Adipose tissue (tissue), 3 donors: ENCODE data around the gene PRKAR1B. TPM values are rescaled to one million over a fixed set of nuclear protein-coding genes. Genes with fewer than 3 reads are reported as not detected.
A peak's percentile ranks its signal among the peaks of the same experiment; 100 is the strongest.

ENCODE experiments used
- H3K27ac ChIP-seq: one replicate; pipeline ENCODE4 v1.5.1; 2013; ENCODE audit warnings: low read depth, low read length
- WGBS, 3 donors: extraction: QIAGEN DNeasy Blood & Tissue Kit; methylation state at CpG; one replicate each; pipeline ENCODE4 v1.1.7; 2013; 5-methylcytosine and 5-hydroxymethylcytosine counted together
- polyA plus RNA-seq, 3 donors: library from polyadenylated mRNA; stranded (reverse); fragments of 200-250 nt; gene quantifications; one replicate each; pipeline ENCODE4 v1.2.3, GENCODE V29; 2013
- donor health status: healthy with polysubstance abuse.
- donor health status: Bipolar disorder and iron deficiency.
- donor health status: healthy.

Gene PRKAR1B
- polyA plus RNA-seq, 3 donors, result 4.0 to 10.2 (median 10.1) TPM

DNA sequence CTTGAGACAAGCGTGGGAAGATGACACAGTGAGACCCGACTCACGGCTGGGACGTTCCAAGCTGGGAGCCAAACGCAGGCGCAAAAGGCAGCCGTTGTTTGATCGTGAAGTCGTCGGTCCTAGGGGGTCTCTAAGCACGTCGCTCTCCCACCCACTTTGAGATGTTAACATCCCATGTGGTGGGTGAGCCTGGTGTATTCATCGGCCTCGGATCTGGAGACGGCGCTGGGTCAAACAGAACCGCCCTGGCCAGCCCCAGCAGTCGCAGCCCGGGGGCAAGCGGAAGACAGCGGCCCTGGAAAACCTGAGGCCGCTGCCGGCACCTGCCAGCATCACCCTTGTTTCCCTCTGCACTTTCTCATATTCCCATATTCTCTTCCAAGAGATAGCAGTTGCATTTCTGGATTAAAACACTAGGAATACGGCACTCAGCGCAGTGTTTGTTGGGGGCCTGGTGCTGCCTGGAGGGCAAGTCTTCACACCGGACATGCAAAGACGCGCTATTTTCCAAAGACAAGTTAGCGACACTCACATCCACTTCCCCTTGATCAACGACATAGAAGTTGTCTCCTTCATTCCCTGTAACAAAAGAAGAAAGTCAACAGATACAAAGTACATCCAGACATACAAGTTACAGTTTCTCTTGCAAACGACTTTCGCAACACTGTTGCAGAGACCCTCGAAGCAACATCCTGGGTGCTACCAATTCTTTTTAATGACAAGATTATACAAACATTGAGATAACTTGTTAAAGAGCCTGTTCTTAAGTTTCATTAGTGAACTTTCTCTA lies 121.2 kb downstream of the PRKAR1B start:
- 85 to 92% (median 91%) methylated on average over 33 of the region's 33 CpGs for WGBS, 3 donors
- peak overlapping the region; percentile 4 for H3K27ac ChIP-seq

GRCh38 chr7:604884-605531 lies 122.1 kb downstream of the PRKAR1B start:
- 68 to 89% (median 73%) methylated on average over 28 of the region's 28 CpGs for WGBS, 3 donors
- peak overlapping the region; percentile 48 for H3K27ac ChIP-seq

- 30 to 75% (median 38%) methylated on average over 36 to 37 of the region's 37 CpGs for WGBS, 3 donors
Measured at GRCh38 chr7:604001-604883, 122.8 kb downstream of the PRKAR1B start.

DNA sequence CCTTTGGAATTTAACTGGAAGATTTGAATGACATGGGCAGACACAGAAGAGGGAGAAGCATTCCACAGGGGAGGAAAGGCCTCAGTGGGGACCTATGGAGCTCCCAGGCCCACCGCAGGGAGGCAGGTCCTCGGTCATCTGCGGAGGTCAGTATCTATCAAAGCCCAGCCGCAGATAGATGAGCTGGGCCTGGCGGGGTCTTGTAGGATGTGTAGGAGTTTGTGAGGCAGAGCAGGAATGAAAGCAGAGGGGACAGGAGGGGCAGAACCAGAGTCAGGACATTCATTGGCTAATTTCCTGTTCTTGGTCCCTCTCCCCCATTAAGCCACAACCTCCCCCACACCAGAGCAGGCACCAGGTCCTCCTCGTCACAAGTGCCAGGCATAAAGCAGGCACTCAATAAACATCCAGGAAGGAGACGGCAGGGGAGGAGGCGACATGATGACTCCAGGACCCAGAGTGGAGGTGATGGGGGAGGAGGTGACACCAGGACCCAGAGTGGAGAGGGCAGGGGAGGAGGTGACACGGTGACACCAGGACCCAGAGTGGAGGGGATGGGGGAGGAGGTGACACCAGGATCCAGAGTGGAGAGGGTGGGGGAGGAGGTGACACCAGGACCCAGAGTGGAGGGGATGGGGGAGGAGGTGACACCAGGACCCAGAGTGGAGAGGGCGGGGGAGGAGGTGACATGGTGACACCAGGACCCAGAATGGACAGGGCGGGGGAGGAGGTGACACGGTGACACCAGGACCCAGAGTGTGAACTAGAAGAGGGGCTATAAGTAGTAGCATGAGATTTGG lies 123.7 kb downstream of the PRKAR1B start:
- 88 to 95% (median 89%) methylated on average over 12 of the region's 12 CpGs for WGBS, 3 donors
- peak overlapping the region; percentile 73 for H3K27ac ChIP-seq

More at GRCh38 chr7:604001-604883, 122.8 kb downstream of the PRKAR1B start:
- peak overlapping the region; percentile 73 for H3K27ac ChIP-seq

GRCh38 chr7:602341-603141 lies 124.5 kb downstream of the PRKAR1B start:
- WGBS, 3 donors, result 63 to 82% (median 63%) methylated on average over 33 to 38 of the region's 38 CpGs

DNA sequence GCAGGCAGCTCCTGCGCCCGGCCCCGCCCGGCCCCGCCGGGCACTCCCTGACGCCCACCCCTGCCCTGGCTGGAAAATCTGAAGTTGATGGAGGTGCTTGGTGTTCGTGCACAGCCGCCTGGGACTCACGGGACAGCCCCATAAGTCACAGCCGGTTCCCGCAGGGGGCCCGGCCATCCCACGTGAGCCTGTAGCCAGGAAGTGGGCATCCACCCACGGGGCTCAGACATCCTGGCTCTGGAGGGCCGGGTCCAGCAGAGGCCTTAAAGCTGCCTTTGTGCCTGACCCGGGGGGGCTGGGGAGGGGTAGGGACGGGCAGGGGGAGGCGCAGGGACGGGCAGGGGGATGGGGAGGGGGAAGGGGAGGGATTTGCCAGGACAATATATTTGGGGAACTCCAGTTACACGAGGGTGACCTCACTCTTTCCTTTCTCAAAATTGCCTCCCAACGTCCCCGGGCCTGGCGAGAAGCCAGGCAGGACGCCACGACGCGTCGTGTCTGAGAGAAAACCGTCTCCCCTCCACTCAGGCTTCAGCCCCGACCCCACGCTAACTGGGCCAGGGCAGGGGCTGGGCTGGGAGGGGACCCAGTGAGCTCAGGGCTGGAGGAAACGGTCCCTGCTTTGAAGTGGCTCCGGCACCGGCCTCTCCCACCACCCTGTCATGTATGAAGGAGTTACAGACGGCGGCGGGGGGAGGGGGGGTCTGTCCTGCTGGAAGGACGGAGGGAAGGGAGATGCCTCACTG lies 125.3 kb downstream of the PRKAR1B start:
- 11 to 54% (median 11%) methylated on average over 39 of the region's 39 CpGs for WGBS, 3 donors
- peak overlapping the region; percentile 20 for H3K27ac ChIP-seq

More at GRCh38 chr7:602341-603141, 124.5 kb downstream of the PRKAR1B start:
- H3K27ac ChIP-seq, result peak overlapping the region; percentile 20

GRCh38 chr7:601036-601594 lies 126.0 kb downstream of the PRKAR1B start:
- 58 to 83% (median 66%) methylated on average over 22 of the region's 22 CpGs for WGBS, 3 donors
- H3K27ac ChIP-seq, result no peak overlapping the region

- H3K27ac ChIP-seq, result no peak overlapping the region
- WGBS, 3 donors, result 85 to 92% (median 90%) methylated on average over 33 of the region's 33 CpGs
Measured at GRCh38 chr7:600149-601035, 126.7 kb downstream of the PRKAR1B start.

DNA sequence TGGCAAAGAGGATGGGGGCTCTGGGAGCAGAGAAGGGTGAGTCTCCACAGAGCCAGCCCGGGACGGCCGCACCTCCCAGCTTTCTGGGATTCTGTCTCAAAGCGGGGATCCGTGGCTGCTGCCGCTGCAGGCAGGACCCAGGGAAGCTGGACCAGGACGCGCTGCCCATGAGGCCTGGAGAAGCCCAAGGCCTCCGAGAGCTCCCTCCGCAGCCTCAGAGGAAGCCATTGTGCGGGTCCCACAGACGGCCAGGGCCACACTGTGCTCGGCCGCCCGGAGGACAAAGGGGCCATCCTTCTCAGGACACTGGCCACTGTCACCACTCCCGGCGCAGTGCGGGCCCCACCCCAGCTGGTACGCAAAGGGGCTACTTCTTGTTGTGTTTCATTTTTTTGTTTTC lies 128.2 kb downstream of the PRKAR1B start:
- H3K27ac ChIP-seq, result no peak overlapping the region
- WGBS, 3 donors, result 96 to 97% (median 97%) methylated on average over 19 of the region's 19 CpGs

- 91 to 95% (median 93%) methylated on average over 35 of the region's 35 CpGs for WGBS, 3 donors
- no peak overlapping the region for H3K27ac ChIP-seq
Measured at GRCh38 chr7:597348-598178, 129.5 kb downstream of the PRKAR1B start.

DNA sequence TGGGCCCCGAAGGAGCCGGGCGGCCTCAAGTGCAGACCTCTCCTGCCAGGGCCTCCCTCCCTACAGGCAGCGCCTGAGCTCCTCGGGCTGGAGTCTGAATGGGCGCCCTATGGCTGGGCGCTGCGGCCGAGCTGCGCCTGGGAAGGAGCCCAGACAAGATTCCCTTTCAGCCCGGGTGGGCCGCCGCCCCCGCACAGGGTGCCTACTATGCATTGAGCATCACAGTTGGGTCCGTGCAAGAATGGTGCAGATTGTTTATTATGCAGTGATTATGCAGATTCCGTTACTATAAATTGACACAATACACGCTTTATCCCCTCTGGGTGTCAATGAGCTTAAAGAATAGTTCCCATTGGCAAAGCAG lies 130.3 kb downstream of the PRKAR1B start:
- H3K27ac ChIP-seq, result no peak overlapping the region
- 92 to 96% (median 94%) methylated on average over 16 to 17 of the region's 17 CpGs for WGBS, 3 donors

DNA sequence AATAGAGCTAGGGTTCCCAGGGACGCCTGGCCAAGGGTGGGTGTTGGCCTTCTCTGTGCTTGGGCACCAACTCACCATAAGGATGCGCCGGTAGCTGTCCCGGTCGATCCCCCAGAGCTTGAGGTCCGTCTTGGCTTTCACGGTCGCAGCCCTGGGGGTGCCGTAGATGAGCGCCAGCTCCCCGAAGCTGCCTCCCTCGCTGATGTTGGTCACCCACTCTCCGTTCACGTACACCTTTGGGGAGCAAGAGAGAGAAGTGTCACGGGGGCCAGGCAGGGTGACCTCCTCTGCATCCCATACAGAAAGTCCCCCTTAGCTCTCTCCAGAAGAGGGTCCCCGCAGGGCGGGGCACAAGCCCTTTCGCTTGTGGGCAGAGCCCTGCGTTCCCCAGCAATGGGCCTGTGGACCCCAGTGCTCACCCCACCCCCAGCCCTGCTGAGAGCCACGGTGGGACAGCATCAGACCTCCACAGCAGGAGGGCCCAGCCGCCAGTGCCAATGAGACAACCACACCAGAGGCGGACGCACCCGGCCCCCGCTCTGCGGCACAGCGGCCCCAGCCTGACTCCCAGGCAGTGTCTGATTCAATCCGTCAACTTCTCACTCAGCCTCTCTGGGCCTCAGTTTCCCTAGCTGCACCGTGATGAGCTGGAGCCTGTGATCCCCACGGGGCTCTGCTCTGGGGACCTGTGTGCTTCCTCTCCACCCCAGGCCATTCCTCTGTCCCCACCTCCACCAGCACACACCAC lies 130.8 kb downstream of the PRKAR1B start:
- WGBS, 3 donors, result 95 to 96% (median 95%) methylated on average over 29 to 30 of the region's 30 CpGs
- H3K27ac ChIP-seq, result no peak overlapping the region

- no peak overlapping the region for H3K27ac ChIP-seq
- 87 to 93% (median 89%) methylated on average over 10 of the region's 10 CpGs for WGBS, 3 donors
Measured at GRCh38 chr7:595621-596010, 131.5 kb downstream of the PRKAR1B start.
